GM18873 (cell line): ENCODE data around the gene SARS2.
"Not testable (repeated sequence)": the region's sequence is repeated elsewhere in the genome, so short reads cannot be mapped to it uniquely, and the experiment has no call there.

Source experiments
- ATAC-seq: cut with Tn5 transposase; IDR thresholded peaks from one replicate; pipeline ENCODE4 v1.9.1; 2021; ENCODE audit warnings: mild to moderate bottlenecking, moderate library complexity, moderate number of reproducible peaks; ENCODE audit not compliant: unreplicated experiment, low FRiP score

The SARS2 gene

GRCh38 chr19:38929929-38930775 lies at the start of gene SARS2:
TSS of gene SARS2 (minus strand) at chr19:38930763. CDS start at chr19:38930736, 27 bp downstream.
- peak; percentile 60 for ATAC-seq

- no peak for ATAC-seq
These were observed 49.2 kb upstream of the SARS2 start for GRCh38 chr19:38979812-38980211.

- ATAC-seq, result no peak
These were observed 47.7 kb upstream of the SARS2 start for GRCh38 chr19:38978326-38978689.

GRCh38 chr19:38977445-38978325 lies 47.1 kb upstream of the SARS2 start:
- peak; percentile 46 for ATAC-seq

GRCh38 chr19:38975861-38976271 lies 45.3 kb upstream of the SARS2 start:
- no peak for ATAC-seq

GRCh38 chr19:38975214-38975860 lies 44.8 kb upstream of the SARS2 start, which contains the start of gene FBXO17:
TSS of gene FBXO17 (minus strand) at chr19:38975742. CDS start at chr19:38950319, 25,423 bp downstream.
- no peak for ATAC-seq

GRCh38 chr19:38974624-38975213 lies 44.2 kb upstream of the SARS2 start:
- no peak for ATAC-seq

- ATAC-seq, result no peak
These were observed 41.1 kb upstream of the SARS2 start for GRCh38 chr19:38971672-38972071.

- ATAC-seq, result no peak
These were observed 40.3 kb upstream of the SARS2 start for GRCh38 chr19:38970664-38971532.

- ATAC-seq, result not testable (repeated sequence)
These were observed 35.6 kb upstream of the SARS2 start for GRCh38 chr19:38966149-38966548.

GRCh38 chr19:38964738-38965137 lies 34.2 kb upstream of the SARS2 start:
- ATAC-seq, result no peak

- no peak for ATAC-seq
These were observed 29.1 kb upstream of the SARS2 start for GRCh38 chr19:38959618-38960017.

- ATAC-seq, result no peak
These were observed 27.7 kb upstream of the SARS2 start for GRCh38 chr19:38958301-38958700.

GRCh38 chr19:38956264-38956663 lies 25.7 kb upstream of the SARS2 start:
- no peak for ATAC-seq

GRCh38 chr19:38953677-38954076 lies 23.1 kb upstream of the SARS2 start:
- no peak for ATAC-seq

GRCh38 chr19:38952395-38953165 lies 22.0 kb upstream of the SARS2 start:
- ATAC-seq, result no peak

GRCh38 chr19:38951187-38951586 lies 20.6 kb upstream of the SARS2 start:
- ATAC-seq, result no peak

GRCh38 chr19:38949580-38950367 lies 19.2 kb upstream of the SARS2 start:
- ATAC-seq, result no peak
